PFSK-1 (cell line): Measurements from ENCODE around the gene SH2B2.

ENCODE experiments used
- FOXP2 ChIP-seq: optimal IDR thresholded peaks from 2 replicates; pipeline ENCODE3; 2011; ENCODE audit warnings: borderline replicate concordance, control low read depth, inconsistent platforms; ENCODE audit not compliant: insufficient read depth; ENCODE audit errors: extremely low read length, extremely low read depth
- POLR2AphosphoS5 ChIP-seq: IDR thresholded peaks from 2 replicates; pipeline ENCODE4 v1.6.1; 2012; ENCODE audit warnings: low read depth, mild to moderate bottlenecking, control low read depth, low read length, moderate library complexity
- SIN3A ChIP-seq: IDR thresholded peaks from 2 replicates; pipeline ENCODE4 v1.6.1; 2012; ENCODE audit warnings: mild to moderate bottlenecking, low read length, moderate library complexity, borderline replicate concordance; ENCODE audit not compliant: insufficient read depth
- TAF1 ChIP-seq: IDR thresholded peaks from 2 replicates; pipeline ENCODE4 v1.6.1; 2012; ENCODE audit warnings: low read length, control low read depth, borderline replicate concordance; ENCODE audit not compliant: insufficient read depth
- TF ChIP-seq, protein P1 (sequence below), 2 experiments: IDR thresholded peaks; 2 replicates each; pipeline versions ENCODE4 v1.6.1 to v1.8.0; 2011 to 2012; ENCODE audit warnings: low read depth in 2 of 2, low read length in 2 of 2, control low read depth in 1 of 2, inconsistent platforms in 1 of 2, mild to moderate bottlenecking in 1 of 2, moderate library complexity in 1 of 2; ENCODE audit not compliant: insufficient read depth in 1 of 2

Gene SH2B2

DNA sequence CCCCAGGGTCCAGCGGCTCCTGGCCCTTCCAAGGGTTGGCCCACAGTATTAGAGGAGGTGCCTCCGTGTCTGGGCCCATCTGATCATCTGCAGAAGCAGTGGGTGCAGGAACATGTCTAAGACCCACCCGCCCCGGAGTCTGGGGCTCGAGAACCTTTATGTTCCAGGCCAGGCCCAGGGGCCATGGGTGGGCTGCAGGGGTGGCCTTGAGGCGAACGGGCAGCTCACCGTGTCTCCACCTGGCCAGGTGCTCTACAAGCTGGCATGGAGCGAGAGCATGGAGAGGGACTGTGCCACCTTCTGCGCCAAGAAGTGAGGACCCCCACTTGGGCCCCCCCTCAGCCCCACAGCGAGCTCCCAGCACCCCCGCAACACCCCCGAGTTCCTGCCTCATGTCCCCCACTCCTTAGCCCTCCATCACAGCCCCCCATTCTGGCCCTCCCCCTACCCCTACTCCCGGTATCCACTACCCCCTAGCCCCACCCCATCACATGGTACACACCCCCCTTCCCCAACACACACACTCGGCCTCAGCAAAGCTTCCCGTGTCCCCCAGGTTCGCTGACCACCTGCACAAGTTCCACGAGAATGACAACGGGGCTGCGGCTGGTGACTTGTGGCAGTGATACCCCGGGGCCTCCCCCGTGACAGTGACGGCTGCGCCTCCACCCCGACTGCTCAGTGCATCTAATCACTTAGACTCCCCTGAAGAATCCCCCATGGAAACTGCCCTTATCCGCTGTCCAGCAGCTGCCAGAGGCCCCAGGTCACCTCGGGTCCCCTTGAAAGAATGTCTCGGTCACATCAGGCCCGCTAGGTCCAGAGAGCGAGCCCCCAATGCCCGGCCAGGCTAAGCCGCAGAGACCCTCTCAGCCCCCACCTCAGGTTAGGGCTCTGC is 4.0 kb upstream of the SH2B2 start:
- TF ChIP-seq SIN3A (no peak), POLR2AphosphoS5 (no peak), FOXP2 (no peak), TAF1 (no peak)
- TF ChIP-seq, protein P1, sequence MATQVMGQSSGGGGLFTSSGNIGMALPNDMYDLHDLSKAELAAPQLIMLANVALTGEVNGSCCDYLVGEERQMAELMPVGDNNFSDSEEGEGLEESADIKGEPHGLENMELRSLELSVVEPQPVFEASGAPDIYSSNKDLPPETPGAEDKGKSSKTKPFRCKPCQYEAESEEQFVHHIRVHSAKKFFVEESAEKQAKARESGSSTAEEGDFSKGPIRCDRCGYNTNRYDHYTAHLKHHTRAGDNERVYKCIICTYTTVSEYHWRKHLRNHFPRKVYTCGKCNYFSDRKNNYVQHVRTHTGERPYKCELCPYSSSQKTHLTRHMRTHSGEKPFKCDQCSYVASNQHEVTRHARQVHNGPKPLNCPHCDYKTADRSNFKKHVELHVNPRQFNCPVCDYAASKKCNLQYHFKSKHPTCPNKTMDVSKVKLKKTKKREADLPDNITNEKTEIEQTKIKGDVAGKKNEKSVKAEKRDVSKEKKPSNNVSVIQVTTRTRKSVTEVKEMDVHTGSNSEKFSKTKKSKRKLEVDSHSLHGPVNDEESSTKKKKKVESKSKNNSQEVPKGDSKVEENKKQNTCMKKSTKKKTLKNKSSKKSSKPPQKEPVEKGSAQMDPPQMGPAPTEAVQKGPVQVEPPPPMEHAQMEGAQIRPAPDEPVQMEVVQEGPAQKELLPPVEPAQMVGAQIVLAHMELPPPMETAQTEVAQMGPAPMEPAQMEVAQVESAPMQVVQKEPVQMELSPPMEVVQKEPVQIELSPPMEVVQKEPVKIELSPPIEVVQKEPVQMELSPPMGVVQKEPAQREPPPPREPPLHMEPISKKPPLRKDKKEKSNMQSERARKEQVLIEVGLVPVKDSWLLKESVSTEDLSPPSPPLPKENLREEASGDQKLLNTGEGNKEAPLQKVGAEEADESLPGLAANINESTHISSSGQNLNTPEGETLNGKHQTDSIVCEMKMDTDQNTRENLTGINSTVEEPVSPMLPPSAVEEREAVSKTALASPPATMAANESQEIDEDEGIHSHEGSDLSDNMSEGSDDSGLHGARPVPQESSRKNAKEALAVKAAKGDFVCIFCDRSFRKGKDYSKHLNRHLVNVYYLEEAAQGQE (IDR thresholded peaks at IDR 0.05; ENCODE audit: insufficient read depth in 1 of 2, low read depth in 2 of 2, low read length in 2 of 2) = no peak

DNA sequence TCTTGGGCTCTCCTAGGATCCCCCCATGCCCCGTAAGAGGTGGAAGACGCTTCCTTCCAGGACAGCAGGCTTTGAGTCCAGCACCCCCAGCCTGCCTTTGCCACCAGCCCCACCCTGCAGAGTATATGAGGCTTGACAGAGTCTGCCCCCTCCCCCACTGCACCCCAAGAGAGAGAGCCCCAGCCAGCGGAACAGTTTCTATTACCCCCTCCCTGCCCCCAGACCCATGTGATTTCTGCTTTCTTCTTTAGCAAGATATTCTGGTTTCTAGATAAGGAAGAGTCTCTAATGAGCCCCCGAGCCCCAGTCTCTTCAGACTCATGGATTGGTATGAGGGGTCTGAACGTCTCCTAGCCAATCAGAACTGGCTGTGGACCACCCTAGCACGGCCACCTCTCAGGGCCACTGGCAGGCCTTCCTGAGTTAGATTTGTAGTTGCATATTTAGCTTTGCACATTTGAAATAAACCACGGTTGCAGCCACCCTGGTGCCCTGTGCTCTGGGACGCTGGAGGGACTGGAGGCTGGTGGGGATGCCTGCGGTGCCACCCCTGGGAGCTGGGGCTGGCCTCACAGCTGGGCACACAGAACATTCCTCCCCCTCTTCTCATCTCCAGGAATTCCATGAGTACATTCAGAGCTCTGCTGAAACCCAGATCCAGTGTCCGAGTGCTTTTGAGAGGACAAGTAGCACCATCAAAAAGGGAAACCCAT is 3.0 kb upstream of the SH2B2 start:
- TF ChIP-seq TAF1 (no peak), SIN3A (no peak), FOXP2 (no peak), POLR2AphosphoS5 (no peak)
- TF ChIP-seq, protein P1 (IDR thresholded peaks at IDR 0.05; ENCODE audit: insufficient read depth in 1 of 2, low read depth in 2 of 2, low read length in 2 of 2) = no peak

DNA sequence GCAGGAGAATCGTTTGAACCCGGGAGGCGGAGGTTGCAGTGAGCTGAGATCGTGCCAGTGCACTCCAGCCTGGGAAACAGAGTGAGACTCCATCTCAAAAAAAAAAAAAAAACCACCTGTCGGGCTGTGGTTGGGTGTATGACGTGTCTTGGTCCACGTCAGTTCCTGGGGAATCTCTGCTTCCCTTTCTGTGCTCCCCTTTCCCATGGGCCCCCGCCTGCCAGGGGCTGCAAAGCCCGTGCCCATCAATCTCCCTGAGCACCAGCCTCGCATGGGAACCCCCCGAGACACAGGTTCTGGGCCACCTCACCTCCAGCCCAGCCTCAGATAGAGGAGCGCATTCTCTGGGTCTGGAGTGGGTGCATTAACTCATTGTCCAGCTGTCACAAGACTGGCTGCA is 2.3 kb upstream of the SH2B2 start:
- no peak for TF ChIP-seq POLR2AphosphoS5
- TF ChIP-seq FOXP2 = no peak
- TF ChIP-seq, protein P1 (IDR thresholded peaks at IDR 0.05; ENCODE audit: insufficient read depth in 1 of 2, low read depth in 2 of 2, low read length in 2 of 2) = no peak
- no peak for TF ChIP-seq TAF1
- TF ChIP-seq SIN3A = no peak

DNA sequence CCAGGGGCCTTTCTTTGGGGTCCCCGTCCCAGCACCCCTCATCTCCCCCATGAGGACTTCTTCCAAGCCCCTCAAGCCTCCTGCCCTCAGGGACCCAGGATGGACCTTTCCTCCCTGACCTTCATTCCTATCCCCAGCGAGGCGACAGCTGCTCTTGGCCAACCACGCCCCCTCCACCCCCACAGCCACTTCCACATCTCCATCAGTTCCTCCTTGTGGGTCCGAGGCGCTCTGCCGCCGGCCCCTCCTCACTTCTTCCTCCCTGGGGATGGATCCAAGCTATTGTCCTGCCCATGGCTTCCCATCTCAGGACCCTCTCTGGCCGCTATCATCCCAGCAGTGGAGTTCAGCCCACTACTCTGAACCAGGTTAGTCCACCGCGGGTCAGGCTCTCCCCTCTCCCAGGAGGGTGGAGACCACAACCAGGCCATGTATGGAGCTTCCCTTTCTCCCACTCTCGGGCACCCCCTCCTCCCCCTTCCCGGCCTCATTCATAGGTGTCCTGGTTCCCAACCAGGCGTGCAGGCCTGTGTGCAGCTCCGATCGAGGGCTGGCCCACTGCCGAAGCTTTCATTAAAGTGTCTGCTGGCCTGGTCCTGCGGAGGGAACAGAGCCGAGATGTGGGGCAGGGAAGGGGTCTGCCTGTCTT is 1.7 kb upstream of the SH2B2 start:
- TF ChIP-seq FOXP2 (no peak), SIN3A (no peak), POLR2AphosphoS5 (no peak), TAF1 (no peak)
- TF ChIP-seq, protein P1 (IDR thresholded peaks at IDR 0.05; ENCODE audit: insufficient read depth in 1 of 2, low read depth in 2 of 2, low read length in 2 of 2) = no peak
